Hematopoietic multipotent progenitor cell treated with erythropoietin and hydrocortisone succinate and interleukin-3 and kit ligand, for 6 days (in vitro differentiated cells): ENCODE data around the gene NANS.
A peak's percentile ranks its signal among the peaks of the same experiment; 100 is the strongest.
"Not testable (repeated sequence)": the region's sequence is repeated elsewhere in the genome, so short reads cannot be mapped to it uniquely, and the experiment has no call there.

Experiments
- DNase-seq: peaks from one replicate; pipeline ENCODE4 v3.0.0-alpha.2; 2015

NANS gene, protein sequence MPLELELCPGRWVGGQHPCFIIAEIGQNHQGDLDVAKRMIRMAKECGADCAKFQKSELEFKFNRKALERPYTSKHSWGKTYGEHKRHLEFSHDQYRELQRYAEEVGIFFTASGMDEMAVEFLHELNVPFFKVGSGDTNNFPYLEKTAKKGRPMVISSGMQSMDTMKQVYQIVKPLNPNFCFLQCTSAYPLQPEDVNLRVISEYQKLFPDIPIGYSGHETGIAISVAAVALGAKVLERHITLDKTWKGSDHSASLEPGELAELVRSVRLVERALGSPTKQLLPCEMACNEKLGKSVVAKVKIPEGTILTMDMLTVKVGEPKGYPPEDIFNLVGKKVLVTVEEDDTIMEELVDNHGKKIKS

DNA sequence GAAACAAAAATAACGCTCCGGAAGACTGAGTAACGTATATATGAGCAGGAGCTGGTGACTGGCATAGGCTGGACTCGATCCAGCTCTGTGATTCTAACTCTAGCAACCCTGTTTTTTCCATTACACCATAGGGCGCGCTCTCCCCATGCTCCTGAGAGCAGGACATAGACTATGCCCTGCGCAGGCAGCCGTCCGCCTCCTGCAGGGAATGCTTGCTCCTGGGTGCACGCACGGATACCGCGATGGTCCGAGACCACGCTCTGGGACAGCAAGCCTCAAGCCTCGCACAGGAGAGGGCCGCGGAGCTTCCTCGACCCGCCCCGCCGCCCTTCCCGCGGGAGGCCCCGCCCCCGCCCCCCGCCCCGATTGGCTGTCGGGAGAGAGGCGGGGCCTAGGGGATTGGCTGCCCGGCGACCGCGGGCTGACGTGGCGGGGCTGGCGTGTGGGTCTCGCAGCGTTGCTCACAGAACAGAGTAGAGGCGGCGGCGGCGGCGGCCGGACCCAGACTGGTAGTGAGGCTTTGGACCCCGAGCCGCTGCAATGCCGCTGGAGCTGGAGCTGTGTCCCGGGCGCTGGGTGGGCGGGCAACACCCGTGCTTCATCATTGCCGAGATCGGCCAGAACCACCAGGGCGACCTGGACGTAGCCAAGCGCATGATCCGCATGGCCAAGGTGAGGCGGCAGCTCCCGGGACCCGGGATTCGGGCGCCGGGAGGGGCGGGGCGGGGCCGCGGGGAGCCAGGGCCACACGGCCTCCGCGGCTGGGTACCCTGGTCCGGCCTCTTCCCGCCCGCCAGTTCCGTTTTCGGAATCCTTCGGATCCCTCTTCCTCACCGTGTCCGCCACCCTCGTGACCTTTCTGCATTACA lies at the start of gene NANS:
NANS (plus strand) TSS at position 464 of the 869 bp plus-strand sequence; CDS start at position 541, 77 bp downstream.
- peak; percentile 96 for DNase-seq

DNA sequence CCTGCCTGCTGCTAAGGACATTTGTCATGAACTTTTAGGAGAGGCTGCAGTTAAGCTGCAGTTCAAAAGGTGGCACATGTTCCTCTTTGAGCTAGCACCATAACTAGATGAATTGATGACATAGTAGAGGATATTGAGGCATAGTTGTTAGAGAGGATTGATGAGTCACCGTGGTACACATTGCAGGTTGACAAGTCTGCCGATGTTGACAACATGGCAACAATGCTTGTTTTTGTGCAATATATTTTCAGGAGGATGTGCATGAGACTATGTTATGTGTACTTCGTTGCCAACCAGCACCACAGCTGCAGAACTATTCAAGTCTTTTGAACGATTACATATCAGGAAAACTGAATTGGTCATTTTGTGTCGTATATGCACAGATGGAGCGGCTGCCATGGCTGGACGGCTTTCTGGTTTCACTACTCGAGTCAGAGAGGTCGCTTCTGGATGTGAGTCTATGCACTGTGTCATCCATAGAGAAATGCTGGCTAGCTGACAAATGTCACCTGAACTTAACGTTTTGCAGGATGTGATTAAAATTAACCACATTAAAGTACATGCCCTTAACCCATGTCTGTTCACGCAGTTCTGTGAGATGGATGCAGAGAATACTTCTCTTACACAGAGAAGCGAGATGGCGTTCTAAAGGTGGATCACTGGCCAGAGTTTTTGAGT lies 49.1 kb upstream of the NANS start:
- peak; percentile 27 for DNase-seq

DNA sequence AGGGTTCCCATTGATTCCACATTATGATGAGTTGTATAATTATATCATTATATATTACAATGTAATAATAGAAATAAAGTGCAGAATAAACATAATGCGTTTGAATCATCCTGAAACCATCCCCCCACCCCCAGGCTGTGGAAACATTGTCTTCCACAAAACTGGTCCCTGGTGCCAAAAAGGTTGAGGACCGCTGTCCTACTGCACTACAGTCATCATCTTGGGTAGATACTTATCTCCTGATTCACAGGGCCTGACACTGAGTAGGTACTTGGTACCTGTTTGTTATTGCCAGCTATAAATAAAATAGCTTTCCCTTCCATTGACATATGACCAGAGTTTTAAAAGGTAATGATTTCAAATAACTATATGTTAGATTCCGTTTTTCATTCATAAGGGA lies 47.8 kb upstream of the NANS start:
- DNase-seq: no peak

DNA sequence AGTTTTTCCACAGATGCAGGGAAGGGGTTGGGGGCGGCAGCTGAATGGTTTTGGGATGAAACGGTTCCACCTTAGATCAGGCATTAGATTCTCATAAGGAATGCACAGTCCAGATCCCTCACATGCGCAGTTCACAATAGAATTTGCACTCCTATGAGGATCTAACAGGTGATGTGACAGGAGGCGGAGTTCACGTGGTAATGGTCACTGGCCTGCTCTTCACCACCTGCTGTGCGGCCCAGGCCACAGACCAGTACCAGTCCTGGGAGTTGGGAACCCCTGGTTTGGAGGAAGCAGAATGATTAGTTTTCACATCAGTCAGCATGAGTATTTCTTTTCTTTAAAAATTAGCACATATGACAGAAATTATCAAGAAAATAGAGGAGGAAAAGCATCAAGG lies 47.1 kb upstream of the NANS start:
- DNase-seq: no peak

DNA sequence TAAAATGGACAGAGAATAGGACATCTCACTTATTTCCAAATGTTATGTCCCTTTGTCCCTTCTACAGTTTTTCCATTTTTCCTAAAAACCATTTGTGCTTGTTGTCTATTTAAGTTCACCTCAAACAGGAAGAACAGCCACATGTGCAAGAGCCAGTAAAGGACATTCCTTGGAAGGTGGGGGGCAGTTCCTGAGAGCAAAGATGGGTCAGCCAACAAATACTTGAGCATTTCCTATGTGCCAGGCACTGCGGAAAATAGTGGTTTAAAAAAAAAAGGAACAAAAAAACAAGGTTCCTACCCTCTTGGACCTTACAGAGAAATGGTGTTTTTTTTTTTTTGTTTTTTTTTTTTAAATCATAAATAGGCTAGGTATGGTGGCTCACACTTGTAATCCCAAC lies 46.6 kb upstream of the NANS start:
- no peak for DNase-seq

DNA sequence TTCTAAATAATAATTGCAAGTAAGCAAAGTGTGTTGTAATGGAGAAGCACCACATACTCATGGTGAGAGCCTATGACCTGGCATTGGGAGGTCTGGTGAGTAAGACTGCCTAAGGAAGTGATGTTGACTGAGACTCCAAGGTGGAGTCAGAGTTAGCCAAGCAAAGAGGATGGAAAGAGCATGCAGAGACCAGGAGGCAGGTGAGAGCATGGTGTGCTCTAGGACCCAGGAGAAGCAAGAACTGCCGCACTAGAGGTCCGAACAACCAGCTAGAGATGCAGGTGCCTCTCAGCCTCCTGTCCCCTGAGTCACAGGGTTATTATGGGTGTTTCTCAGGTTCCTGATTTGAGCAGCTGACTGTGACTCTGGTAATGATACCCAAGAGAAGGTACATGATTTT lies 46.1 kb upstream of the NANS start:
- no peak for DNase-seq

DNA sequence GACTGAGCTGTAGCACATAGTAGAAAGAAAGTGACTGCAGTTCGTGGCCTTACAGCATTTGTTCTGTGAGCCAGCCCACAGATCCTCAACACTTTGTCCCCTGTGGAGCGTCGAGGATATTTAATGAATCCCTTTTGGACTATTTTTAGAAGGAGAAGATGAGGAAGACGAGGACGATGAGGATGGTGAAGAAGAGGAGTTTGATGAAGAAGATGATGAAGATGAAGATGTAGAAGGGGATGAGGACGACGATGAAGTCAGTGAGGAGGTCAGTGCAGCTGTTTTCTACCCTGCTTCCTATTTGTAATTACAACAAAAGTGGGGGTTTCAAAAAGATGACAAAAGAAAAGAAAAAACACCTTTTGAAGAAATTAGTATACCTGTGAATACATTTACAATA lies 45.4 kb upstream of the NANS start:
- DNase-seq: no peak

DNA sequence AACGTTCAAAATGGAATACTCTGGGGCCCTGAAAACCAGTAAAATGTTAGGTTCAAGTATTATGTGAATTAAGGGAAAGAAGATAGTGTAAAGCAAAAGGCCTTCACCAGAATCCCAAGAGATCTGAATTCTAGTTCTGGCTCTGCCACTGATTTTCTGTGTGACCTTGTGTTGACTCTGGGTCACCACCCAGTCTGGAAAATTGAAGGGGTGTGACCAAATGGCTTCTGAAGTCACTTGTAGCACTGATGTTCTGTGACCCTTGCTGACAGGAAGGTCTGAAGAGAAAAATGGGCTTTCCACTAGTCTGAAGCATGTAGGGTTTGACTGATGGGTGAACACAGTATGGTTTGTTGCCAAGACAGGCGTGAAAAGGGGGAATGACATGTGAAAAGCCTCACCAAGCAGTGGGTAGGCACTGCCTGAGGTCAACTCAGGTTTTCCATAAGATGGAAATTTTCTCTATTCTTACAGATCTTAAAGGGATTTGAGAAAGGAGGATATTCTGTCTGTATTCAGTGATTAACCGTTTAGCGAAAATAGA lies 40.3 kb upstream of the NANS start:
- DNase-seq: no peak

DNA sequence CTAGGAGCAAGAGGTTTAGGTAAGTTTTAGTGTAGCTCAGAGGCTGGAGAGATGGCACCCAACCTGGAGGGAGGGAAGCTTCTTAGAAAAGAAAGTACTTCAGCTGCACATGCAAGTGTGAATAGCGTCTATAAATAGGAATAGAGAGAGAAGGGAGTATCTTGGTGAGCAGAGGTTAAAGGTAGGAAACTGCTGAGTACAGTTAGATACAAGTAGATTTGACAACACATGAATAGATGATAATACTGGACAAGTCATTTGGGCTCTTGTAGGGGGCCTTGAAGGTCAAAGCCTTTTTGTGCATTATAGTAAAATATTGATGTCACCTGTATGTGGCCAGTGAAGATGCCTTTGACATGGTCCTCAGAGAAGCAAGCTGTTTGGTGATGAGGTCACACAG lies 39.2 kb upstream of the NANS start:
- no peak for DNase-seq

DNA sequence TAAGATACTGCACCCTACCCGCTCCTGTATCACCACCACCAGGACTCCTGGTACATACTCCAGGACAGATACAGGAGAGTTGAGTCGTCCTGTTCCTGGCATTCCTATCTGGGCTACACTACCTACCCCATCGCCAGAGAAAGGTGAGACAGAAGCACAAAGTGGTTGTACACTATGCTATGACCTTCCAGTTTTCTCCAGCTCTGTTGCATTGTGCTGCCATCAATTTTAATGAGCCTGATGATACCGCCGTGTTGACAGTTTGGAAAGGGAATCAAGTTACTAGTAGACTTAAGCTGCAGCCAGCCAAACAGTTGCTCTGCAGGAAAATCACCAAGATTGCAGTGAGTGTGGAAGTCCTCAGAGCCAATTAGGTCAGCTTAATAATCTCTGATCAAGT lies 38.2 kb upstream of the NANS start:
- no peak for DNase-seq

DNA sequence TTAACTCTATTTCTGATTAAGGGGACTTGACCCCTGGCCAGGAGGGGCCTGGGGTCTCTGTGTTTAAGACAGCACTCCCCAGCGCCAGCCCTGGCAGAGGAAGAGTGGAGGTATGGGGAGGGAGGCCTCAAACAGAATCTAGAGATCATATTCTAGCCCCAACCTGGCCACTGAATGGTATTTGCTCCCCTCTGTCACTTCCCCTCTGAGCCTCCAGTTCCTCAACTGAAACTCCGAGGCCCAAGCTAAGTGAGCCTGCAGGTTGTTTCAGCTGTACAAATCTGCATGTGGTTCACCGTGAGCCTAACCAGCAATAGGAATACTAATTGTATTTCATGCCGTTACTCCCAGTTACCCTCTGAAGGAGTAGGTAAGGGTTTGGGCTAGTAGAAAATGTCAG lies 37.4 kb upstream of the NANS start:
- DNase-seq: no peak

DNA sequence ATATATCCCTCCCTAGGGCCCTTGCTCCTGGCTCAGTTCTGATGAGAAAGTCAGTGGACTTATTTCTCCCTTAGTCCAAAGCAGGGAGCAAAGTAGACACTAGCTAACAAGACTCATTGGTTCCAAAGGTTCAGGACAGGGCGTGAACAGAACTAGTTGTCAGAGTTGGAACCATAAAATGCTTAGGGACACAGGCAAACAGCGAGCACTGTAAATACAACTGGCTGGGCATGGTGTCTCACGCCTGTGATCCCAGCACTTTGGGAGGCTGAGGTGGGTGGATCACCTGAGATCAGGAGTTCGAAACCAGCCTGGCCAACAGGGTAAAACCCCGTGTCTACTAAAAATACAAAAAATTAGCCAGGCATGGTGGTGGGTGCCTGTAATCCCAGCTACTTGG lies 36.7 kb upstream of the NANS start:
- not testable (repeated sequence) for DNase-seq

DNA sequence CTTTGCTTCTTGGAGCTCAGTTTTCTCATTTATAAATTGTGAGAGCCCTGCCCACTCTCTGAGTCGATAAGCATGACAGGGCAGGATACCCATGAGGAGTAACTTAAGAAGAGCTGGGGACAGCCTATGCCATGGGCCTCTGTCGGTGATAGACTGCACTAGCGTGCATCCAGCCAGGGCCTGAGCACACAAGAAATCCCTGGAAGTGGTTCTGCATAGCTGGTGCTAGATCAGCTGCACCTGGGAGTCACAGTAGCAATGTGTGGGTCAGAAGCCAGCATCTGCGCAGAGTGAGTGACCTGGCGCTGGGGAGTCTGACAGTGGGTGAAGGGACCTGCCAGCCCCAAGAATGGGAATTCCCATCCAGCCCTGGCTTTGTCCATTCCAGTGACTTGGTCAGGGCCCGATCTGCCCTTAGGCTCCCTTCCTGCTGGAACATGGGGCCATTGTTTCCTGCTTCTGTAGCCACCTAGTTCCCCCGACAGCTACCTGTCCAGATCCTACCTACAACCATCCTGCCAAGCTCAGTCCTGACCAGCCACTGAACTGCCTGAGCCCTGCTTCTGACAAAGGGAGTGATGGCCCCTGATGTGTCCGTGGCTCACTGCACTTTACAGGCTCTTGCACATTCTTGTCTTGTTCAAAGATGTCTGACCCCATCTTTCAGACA lies 35.9 kb upstream of the NANS start:
- no peak for DNase-seq

DNA sequence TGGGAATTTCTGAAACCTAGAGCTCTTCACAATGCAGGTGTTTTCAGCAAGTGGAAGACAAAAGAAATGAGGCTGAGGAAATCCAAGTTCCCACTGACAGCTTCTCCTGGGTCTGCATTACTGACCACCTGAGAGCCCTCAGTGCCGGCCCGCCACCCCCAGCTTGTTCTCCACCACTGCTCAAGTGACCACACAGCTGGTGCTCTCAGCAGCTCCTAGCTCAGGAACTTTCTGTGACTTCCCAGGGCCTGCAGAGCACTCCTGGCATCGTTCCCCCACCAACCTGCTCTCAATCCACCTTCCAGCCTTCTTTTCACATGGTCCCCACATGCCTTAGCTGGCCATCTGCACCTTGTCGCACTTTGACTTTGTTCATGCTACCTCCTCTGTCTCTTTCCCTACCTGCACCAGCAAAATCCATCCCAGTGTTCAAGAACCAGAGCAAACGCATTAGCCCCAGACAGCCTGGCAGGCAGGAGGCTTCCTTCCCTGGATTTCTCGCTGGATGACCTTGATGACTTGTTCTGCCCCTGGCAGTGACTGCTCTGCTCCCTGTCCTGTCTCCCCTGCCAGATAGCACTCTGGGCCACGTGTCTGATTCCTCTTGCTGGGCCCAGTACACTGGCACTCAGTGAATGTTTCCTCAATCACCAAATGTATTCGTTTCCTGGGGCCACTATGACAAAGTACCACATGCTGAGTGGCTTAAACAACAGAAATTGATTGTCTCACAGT lies 35.1 kb upstream of the NANS start:
- DNase-seq: no peak

DNA sequence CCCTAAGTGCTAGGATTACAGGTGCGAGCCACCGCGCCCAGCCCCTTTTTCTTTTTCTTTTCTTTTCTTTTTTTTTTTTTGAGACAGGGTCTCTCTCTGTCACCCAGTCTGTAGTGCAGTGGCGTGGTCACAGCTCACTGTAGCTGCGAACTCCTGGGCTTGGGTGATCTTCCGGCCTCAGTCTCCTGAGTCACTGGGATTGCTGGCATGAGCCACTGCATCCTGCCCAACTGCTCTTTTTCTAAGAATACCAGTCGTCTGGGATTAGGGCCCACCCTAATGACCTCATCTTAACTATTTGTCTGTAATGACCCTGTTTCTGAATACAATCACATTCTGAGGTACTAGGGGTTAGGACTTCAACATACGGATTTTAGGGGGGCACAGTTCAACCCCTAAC lies 34.1 kb upstream of the NANS start:
- no peak for DNase-seq

DNA sequence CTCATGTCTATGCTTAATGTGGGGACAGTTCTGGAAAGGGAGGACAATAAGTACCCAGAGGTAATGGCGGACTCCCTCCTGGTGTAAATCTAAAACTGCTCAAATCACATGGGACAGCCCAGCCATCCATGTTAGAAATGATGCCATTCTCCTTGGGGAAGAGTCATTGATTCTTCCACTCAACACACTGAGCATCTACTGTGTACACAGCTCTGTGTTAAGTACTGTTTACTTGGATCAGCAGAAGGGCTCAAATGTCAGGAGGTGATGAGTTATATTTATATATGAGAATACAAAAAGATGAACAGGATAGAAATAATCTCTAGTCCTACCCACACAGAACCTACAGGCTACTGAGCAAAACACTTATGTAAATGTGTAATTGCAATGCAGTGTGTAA lies 31.8 kb upstream of the NANS start:
- DNase-seq: no peak

DNA sequence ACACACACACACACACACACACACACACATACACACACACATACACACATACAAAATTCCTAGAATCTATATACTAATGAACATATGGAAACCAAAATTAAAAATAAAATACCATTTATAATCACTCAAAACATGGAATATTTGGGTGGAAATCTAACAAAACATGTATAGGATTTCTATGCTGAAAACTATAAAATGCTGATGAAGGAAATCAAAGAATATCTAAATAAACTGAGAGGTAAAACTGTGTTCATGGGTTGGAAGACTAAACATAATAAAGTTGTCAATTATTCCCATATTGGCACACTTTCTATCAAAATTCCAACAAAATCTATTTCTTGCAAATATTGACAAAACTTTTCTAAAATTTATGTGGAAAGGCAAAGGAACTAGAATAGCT lies 25.4 kb upstream of the NANS start:
- DNase-seq: no peak

DNA sequence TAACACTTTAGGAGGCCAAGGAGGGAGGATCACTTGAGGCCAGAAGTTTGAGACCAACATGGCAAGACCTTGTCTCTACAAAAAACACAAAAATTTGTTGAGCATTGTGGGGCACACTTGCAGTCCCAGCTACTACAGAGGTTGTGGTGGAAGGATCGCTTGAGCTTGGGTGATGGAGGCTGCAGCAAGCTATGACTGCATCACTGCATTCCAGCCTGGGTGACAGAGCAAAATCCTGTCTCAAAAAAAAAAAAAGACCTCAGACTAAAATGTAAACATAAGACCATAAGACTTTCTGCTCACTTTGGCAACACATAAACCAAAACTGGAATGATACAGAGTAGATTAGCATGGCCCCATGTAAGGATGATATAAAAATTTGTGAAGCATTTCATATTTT lies 24.6 kb upstream of the NANS start:
- no peak for DNase-seq

DNA sequence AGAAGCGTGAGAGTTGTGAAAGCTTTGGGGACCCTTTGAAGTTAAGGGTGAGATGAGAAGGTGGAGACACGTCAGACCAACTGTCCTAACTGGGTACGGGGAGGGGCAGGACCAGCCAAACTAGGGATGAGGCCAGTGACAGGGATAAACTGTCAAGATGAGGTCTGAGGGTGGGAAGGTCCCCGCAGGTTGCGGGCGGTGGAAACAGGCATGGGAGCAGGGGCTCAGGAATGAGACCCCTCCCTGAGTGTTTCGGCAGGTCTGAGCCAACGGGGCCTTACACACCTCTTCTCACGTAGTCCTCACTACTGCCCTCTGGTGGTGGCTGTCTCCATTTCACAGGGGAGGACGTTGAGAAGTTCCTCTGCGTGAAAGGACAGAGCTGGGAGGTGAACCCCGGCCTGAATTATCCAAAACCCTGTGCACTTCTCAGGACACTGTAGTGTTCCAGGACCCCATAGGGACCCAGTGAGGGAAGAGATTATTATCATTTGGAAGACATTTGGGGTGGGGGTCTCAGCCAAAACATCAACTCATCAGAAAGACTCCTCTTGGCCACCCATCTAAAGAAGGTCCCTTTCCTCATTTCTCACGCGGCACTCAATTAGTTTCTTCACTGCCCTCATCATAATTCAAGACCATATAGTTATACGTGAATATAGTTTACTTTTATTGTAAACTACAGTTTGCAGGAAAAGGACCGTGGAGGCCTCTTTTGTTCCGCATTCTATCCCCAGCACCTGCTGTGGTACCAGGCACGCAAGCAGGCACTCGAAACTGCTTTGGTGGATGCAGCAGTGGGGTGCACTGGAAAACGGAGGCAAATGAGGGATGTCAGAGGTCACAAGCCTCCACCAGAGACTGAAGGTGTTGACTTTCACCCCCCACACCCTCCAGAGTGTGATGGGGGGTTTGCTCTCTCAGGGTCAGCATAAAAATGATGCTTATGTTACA lies 21.7 kb upstream of the NANS start:
- peak; percentile 94 for DNase-seq

DNA sequence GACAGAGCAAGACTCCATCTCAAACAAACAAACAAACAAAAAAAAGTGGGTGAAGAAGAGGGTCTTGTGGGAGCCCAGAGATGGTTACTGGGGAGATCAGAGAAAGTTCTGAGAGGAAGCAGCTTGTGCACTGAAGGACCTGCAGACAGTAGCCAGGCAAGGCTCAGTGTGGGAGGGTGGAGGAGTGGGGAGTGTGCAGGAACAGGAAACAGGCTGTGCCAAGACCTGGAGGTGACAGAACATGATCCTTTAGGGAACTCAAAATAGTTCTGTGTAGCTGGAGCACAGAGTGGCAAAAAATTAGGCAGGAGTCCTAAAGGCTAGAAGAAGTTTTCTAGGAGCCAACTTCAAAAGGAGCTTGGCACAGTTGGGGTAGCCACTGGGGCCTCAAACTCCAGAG lies 19.2 kb upstream of the NANS start:
- no peak for DNase-seq

DNA sequence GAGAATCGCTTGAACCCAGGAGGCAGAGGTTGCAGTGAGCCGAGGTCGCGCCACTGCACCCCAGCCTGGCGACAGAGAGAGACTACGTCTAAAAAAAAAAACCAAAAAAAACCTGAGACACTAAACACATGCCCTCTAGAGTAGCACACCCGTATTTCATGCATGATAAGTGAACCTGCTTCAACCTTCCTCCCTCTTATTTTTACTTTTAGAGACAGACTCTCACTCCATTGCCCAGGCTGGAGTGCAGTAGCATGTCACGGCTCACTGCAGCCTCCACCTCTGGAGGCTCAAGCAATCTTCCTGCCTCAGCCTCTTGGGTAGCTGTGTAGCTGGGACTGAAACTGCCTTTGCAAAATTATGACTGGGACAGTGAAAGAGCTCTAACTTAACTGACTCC lies 17.6 kb upstream of the NANS start:
- no peak for DNase-seq
